CD4-positive, alpha-beta memory T cell (primary cell): Measurements from ENCODE around the gene SYS1. TPM values are rescaled to one million over a fixed set of nuclear protein-coding genes. Genes with fewer than 3 reads are reported as not detected.

Source experiments
- CTCF ChIA-PET: fragments of 350-600 bp; sonication (Branson Sonifier 250); formaldehyde crosslinking; loops from one replicate; lab custom pipeline; 2021; ENCODE audit warnings: inconsistent platforms; ENCODE audit not compliant: partially characterized antibody; lab: Charles Lee
- POLR2A ChIA-PET: fragments of 350-600 bp; sonication (Branson Sonifier 250); formaldehyde crosslinking; loops from one replicate; lab custom pipeline; 2021; ENCODE audit not compliant: partially characterized antibody; lab: Charles Lee
- DNase-seq, 5 donors: peaks; one replicate each; pipeline versions ENCODE4 v3.0.0 to v3.0.0-alpha.2; 2020 to 2022; ENCODE audit warnings: mixed read lengths in 1 of 5
- H3K27ac ChIP-seq: one replicate; pipeline ENCODE4 v1.7.0; 2013; ENCODE audit warnings: low read depth, low read length
- H3K27me3 ChIP-seq: 2 replicates; pipeline ENCODE4 v1.7.0; 2013; ENCODE audit warnings: mild to moderate bottlenecking, low read length, moderate library complexity; ENCODE audit not compliant: insufficient read depth
- H3K36me3 ChIP-seq: 2 replicates; pipeline ENCODE4 v1.7.0; 2013; ENCODE audit warnings: mild to moderate bottlenecking, low read length, moderate library complexity; ENCODE audit not compliant: insufficient read depth
- H3K4me1 ChIP-seq: 2 replicates; pipeline ENCODE4 v1.7.0; 2013; ENCODE audit warnings: mild to moderate bottlenecking, low read length, moderate library complexity; ENCODE audit not compliant: insufficient read depth
- H3K4me3 ChIP-seq, 2 donors: one replicate each; pipeline ENCODE4 v1.7.0; 2013; ENCODE audit warnings: low read length in 2 of 2, mild to moderate bottlenecking in 1 of 2
- H3K9me3 ChIP-seq, 2 donors: one replicate each; pipeline ENCODE4 v1.7.0; 2013; ENCODE audit warnings: low read length in 2 of 2, control low read depth in 1 of 2; ENCODE audit not compliant: control insufficient read depth in 1 of 2
- H3K27ac Mint-ChIP-seq, 7 donors: one replicate each; pipeline ENCODE4 v1.8.0; 2020 to 2021; ENCODE audit warnings: mixed read lengths in 7 of 7, mild to moderate bottlenecking in 6 of 7, inconsistent platforms in 3 of 7, moderate library complexity in 3 of 7
- H3K27me3 Mint-ChIP-seq, 2 donors: one replicate each; pipeline ENCODE4 v1.8.0; 2020 to 2021; ENCODE audit warnings: mixed read lengths in 2 of 2
- H3K36me3 Mint-ChIP-seq, 2 donors: one replicate each; pipeline ENCODE4 v1.8.0; 2020 to 2021; ENCODE audit warnings: mixed read lengths in 2 of 2, inconsistent platforms in 1 of 2, mild to moderate bottlenecking in 1 of 2
- H3K4me1 Mint-ChIP-seq, 4 donors: one replicate each; pipeline ENCODE4 v1.8.0; 2020 to 2021; ENCODE audit warnings: mixed read lengths in 4 of 4, mild to moderate bottlenecking in 1 of 4
- H3K4me3 Mint-ChIP-seq, 8 donors: one replicate each; pipeline ENCODE4 v1.8.0; 2020 to 2021; ENCODE audit warnings: mixed read lengths in 8 of 8, mild to moderate bottlenecking in 7 of 8, moderate library complexity in 6 of 8, inconsistent platforms in 3 of 8
- H3K9me3 Mint-ChIP-seq, 8 donors: one replicate each; pipeline ENCODE4 v1.8.0; 2020 to 2021; ENCODE audit warnings: mixed read lengths in 8 of 8, mild to moderate bottlenecking in 5 of 8, inconsistent platforms in 3 of 8, moderate library complexity in 1 of 8
- intact Hi-C: fragments of 100-400 bp; cut with micrococcal nuclease; formaldehyde crosslinking; loops from one replicate; pipeline ENCODE4 v1.15.1; 2023
- polyA plus RNA-seq, 2 donors: library from polyadenylated mRNA; unstranded; fragments of 300-500 nt; fragmentation: Illumina TruSeq; gene quantifications; one replicate each; pipeline ENCODE4 v1.2.3, GENCODE V29; 2021
- total RNA-seq, 2 experiments: library from RNA; stranded (reverse); gene quantifications; one replicate each; pipeline ENCODE4 v1.2.3, GENCODE V29; 2021

SYS1 gene
- total and polyA plus RNA-seq, 4 experiments from 2014 or later: 24.7 to 56.6 (median 43.3) TPM

DNA sequence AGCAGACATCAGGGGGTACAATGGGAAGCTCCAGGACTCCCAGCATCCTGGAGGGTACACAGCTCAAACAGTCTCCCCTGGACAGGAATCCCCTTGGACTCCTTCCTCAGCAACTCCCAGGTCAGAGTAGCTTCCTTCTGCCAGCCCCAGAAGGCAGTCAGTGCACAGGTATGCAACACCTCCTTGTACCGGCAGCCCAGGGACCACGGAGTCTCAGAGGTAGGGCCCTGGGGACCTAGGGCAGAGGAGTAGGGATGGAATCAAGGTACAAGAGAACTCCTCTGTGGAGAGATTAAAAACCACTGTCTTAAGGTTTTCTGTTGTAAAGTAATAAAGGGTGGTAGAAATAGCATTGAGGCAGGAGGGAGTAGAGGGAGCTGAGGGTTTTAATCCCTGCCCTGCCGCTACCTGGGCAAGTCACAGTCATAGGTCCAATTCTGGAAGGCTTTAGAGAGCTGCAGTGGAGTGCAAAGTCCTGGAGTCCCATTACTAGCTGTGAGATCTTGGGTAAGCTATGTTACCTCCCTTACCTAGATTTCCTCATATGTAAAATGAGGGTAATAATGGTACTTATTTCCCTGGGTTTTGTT lies 7.7 kb downstream of the SYS1 start:
- Mint-ChIP-seq H3K4me3 (peak overlapping the region in 2 of 8 donors; percentile 25 to 53), H3K4me1 (peaks cover 26 to 70% (median 55%) of the 10 kb centered on the region in 4 donors), H3K27me3 (no peaks in the 10 kb centered on the region), H3K27ac (peak overlapping the region in 5 of 7 donors; percentile 21 to 75 (median 55)), H3K36me3 (peaks cover 17 to 37% of the 10 kb centered on the region in 2 donors), H3K9me3 (peaks cover 0 to 6% (median 0%) of the 10 kb centered on the region in 8 donors)
- ChIA-PET POLR2A (interaction anchor here (0.7 to 11.0 kb wide), 7 partner anchors 8 to 66 kb away, joined by 3 to 179 read pairs (median 4); partner anchors contain the start of genes PIGT and SYS1), CTCF (interaction anchor here (0.9 to 20.6 kb wide), 4 partner anchors 11 to 80 kb away, joined by 3 to 543 read pairs (median 94); partner anchors contain the start of gene SYS1)
- peaks cover 20% of the 10 kb centered on the region for H3K36me3 ChIP-seq
- no peak for DNase-seq
- H3K27ac ChIP-seq: no peak overlapping the region
- H3K9me3 ChIP-seq: no peaks in the 10 kb centered on the region
- no peak overlapping the region for H3K4me3 ChIP-seq
- peaks cover 43% of the 10 kb centered on the region for H3K4me1 ChIP-seq
- H3K27me3 ChIP-seq: no peaks in the 10 kb centered on the region
- intact Hi-C loops: no loop called here

DNA sequence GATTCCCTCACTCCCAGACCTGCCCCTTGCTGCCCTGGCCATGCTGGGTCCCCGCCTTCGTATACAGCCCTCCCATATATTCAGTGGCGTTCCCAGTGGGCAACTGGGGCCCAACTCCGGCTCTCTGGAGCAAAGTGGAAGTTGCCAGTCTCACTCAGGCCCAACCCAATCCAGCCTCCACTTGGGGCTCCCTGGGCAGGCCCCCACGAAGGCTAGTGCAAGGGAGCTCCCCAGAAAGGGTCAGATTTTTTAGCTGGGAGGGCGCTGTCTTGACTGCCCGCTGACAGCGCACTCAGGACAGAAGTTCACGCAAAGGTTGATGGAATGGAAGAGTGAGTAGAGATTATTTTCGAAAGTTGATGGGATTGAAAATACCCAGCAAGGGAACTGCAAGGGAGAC lies 9.3 kb downstream of the SYS1 start:
- no peaks in the 10 kb centered on the region for H3K9me3 ChIP-seq
- peaks cover 0 to 6% (median 0%) of the 10 kb centered on the region in 8 donors for H3K9me3 Mint-ChIP-seq
- peaks cover 4% of the 10 kb centered on the region for H3K36me3 ChIP-seq
- H3K27me3 ChIP-seq: no peaks in the 10 kb centered on the region
- no peak for DNase-seq
- no peak overlapping the region for H3K27ac ChIP-seq
- H3K4me3 Mint-ChIP-seq: peak overlapping the region in 6 of 8 donors; percentile 3 to 77 (median 38)
- H3K36me3 Mint-ChIP-seq: peaks cover 7 to 25% of the 10 kb centered on the region in 2 donors
- intact Hi-C loops: no loop called here
- H3K4me1 ChIP-seq: peaks cover 35% of the 10 kb centered on the region
- H3K27me3 Mint-ChIP-seq: no peaks in the 10 kb centered on the region
- ChIA-PET POLR2A (interaction anchor here (1.6 to 6.5 kb wide), 7 partner anchors 9 to 64 kb away, joined by 7 to 179 read pairs (median 40); partner anchors contain the start of genes DBNDD2, PIGT, SDC4 and SYS1), CTCF (interaction anchor here (0.9 to 20.6 kb wide), 9 partner anchors 12 to 81 kb away, joined by 3 to 543 read pairs (median 24); partner anchors contain the start of genes PIGT and SYS1)
- H3K27ac Mint-ChIP-seq: peak overlapping the region; percentile 55 to 90 (median 84)
- peaks cover 24 to 57% (median 44%) of the 10 kb centered on the region in 4 donors for H3K4me1 Mint-ChIP-seq
- no peak overlapping the region for H3K4me3 ChIP-seq

- intact Hi-C loops: loop anchor here (1.0 kb wide), 2 partner anchors 9 to 44 kb away; partner anchors contain the start of genes PIGT and SYS1
- H3K27ac ChIP-seq: peak overlapping the region; percentile 63
- H3K9me3 ChIP-seq: no peaks in the 10 kb centered on the region
- peak overlapping the region; percentile 87 to 95 (median 90) for H3K4me3 Mint-ChIP-seq
- H3K9me3 Mint-ChIP-seq: peaks cover 0 to 6% (median 0%) of the 10 kb centered on the region in 8 donors
- peaks cover 21 to 52% (median 39%) of the 10 kb centered on the region in 4 donors for H3K4me1 Mint-ChIP-seq
- peak overlapping the region; percentile 91 to 98 (median 95) for H3K27ac Mint-ChIP-seq
- peaks cover 29% of the 10 kb centered on the region for H3K4me1 ChIP-seq
- no peaks in the 10 kb centered on the region for H3K27me3 Mint-ChIP-seq
- H3K4me3 ChIP-seq: peak overlapping the region in 1 of 2 donors; percentile 60
- no peaks in the 10 kb centered on the region for H3K27me3 ChIP-seq
- no peak for DNase-seq
- POLR2A ChIA-PET: interaction anchor here (1.0 to 6.5 kb wide), 16 partner anchors 10 to 599 kb away, joined by 3 to 179 read pairs (median 9); partner anchors contain the start of genes DBNDD2, PIGT, SDC4 and SYS1
- no peaks in the 10 kb centered on the region for H3K36me3 ChIP-seq
- peaks cover 6 to 20% of the 10 kb centered on the region in 2 donors for H3K36me3 Mint-ChIP-seq
- CTCF ChIA-PET: interaction anchor here (1.1 to 20.6 kb wide), 23 partner anchors 13 to 399 kb away, joined by 3 to 543 read pairs (median 10); partner anchors contain the start of genes PIGT and SYS1
Measured at GRCh38 chr20:45372646-45373352, 9.8 kb downstream of the SYS1 start.

DNA sequence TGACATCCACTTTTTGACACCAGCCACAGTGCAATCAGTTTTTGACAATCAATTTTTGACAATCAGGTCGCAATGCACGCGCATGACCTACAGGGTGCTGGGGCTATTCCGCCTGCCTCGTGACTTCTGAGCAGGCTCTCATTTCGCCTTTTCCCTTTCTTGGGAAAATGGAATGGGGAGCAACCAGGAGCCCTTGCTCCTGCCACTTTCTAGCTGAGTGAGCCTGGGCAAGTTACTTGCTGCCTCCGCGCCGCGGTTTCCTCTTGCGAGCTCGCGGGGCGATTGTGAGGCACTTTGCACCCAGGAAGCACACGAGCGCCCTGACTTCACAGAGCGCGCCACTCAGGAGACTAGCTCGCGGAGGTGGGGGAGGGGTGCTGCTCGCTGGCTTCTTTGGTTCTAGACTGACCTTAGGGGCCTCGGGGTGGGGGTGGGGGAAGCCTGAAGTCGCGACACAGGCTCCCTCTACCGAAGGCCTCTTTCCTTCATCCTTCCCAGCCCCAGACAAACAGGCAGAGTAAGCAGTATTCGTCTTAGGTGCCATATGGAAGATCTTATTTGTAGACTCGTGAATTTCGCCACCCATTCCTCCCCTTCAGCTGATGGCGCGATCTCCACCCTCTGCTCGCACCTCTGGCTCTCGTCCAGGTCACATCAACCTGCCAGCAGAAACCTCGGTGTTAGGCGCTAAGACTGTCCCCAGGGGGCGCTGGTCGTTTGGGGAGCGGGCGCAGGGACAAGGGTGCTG lies 10.6 kb downstream of the SYS1 start:
- peaks cover 14 to 44% (median 32%) of the 10 kb centered on the region in 4 donors for H3K4me1 Mint-ChIP-seq
- peaks cover 0 to 6% (median 0%) of the 10 kb centered on the region in 8 donors for H3K9me3 Mint-ChIP-seq
- no peaks in the 10 kb centered on the region for H3K27me3 Mint-ChIP-seq
- Histone ChIP-seq H3K27me3 (no peaks in the 10 kb centered on the region), H3K4me3 (peak overlapping the region; percentile 60 to 71), H3K4me1 (peaks cover 22% of the 10 kb centered on the region), H3K27ac (peak overlapping the region; percentile 63), H3K9me3 (no peaks in the 10 kb centered on the region), H3K36me3 (no peaks in the 10 kb centered on the region)
- peak overlapping the region; percentile 87 to 95 (median 90) for H3K4me3 Mint-ChIP-seq
- POLR2A ChIA-PET: interaction anchor here (0.5 to 6.5 kb wide), 23 partner anchors 11 to 598 kb away, joined by 3 to 179 read pairs (median 4); partner anchors contain the start of genes DBNDD2, PIGT, SDC4 and SYS1
- peaks cover 0 to 13% of the 10 kb centered on the region in 2 donors for H3K36me3 Mint-ChIP-seq
- peak overlapping the region; percentile 91 to 98 (median 95) for H3K27ac Mint-ChIP-seq
- intact Hi-C loops: loop anchor here (1.0 kb wide), 4 partner anchors 10 to 64 kb away; partner anchors contain the start of genes PIGT and SYS1
- peak; percentile 86 to 90 (median 87) for DNase-seq
- CTCF ChIA-PET: interaction anchor here (0.7 to 20.6 kb wide), 35 partner anchors 10 to 426 kb away, joined by 3 to 543 read pairs (median 6); partner anchors contain the start of genes DNTTIP1, PIGT, SYS1 and WFDC3

DNA sequence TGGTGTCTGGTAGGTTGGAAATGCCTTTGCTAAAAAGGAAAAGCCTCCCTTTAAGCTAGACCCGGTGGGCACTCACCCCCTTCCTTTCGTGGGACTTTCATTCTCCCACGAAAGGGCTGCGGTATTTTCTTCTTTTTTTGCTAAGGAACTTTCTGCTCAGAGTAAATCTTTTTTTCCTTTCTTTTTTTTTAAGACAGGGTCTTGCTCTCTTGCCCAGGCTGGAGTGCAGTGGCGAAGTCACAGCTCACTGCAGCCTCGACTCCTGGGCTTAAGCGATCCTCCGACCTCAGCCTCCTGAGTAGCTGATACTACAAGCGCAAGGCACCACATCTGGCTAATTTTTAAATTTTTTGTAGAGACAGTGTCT lies 11.1 kb downstream of the SYS1 start:
- Mint-ChIP-seq H3K4me3 (peak overlapping the region; percentile 87 to 95 (median 90)), H3K27me3 (no peaks in the 10 kb centered on the region), H3K36me3 (peaks cover 0 to 13% of the 10 kb centered on the region in 2 donors), H3K4me1 (peaks cover 11 to 39% (median 26%) of the 10 kb centered on the region in 4 donors), H3K9me3 (peaks cover 0 to 6% (median 0%) of the 10 kb centered on the region in 8 donors), H3K27ac (peak overlapping the region; percentile 91 to 98 (median 95))
- Histone ChIP-seq H3K4me3 (peak overlapping the region in 1 of 2 donors; percentile 60), H3K27me3 (no peaks in the 10 kb centered on the region), H3K4me1 (peaks cover 17% of the 10 kb centered on the region), H3K9me3 (no peaks in the 10 kb centered on the region), H3K27ac (peak overlapping the region; percentile 63), H3K36me3 (no peaks in the 10 kb centered on the region)
- intact Hi-C loops: loop anchor here (1.0 kb wide), 2 partner anchors 32 to 63 kb away; no protein-coding TSS in a partner anchor
- ChIA-PET CTCF (interaction anchor here (0.7 to 20.6 kb wide), 34 partner anchors 10 to 425 kb away, joined by 3 to 543 read pairs (median 6); partner anchors contain the start of genes DNTTIP1, PIGT, SYS1 and WFDC3), POLR2A (interaction anchor here (0.5 to 6.5 kb wide), 22 partner anchors 11 to 483 kb away, joined by 3 to 179 read pairs (median 4); partner anchors contain the start of genes DBNDD2, PIGT, SDC4 and SYS1)
- no peak for DNase-seq

DNA sequence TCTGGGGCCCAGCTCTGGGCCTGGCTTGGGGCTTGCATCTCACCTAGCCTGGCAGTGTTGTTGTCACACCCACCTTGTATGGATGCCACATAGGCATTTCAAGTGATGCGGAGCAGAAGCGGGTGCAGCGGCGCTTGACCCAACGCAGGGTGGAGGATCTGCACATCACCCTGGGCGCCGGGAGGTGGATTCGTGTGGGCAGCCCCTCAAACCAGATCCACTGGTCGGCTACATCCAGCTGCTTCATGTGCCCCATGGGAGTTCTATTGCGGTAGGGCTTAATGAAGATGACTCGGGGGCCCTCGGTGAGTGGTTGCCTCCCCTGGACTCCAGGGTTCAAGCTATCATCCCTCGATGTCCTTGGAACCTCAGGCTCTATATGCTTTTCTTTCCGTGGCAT lies 12.0 kb downstream of the SYS1 start:
- no peaks in the 10 kb centered on the region for H3K27me3 ChIP-seq
- no peak overlapping the region for H3K4me3 Mint-ChIP-seq
- H3K27me3 Mint-ChIP-seq: no peaks in the 10 kb centered on the region
- CTCF ChIA-PET: interaction anchor here (1.6 to 20.6 kb wide), 9 partner anchors 15 to 68 kb away, joined by 6 to 543 read pairs (median 24); partner anchors contain the start of genes PIGT and SYS1
- H3K36me3 ChIP-seq: no peaks in the 10 kb centered on the region
- peak overlapping the region in 2 of 7 donors; percentile 40 to 62 for H3K27ac Mint-ChIP-seq
- POLR2A ChIA-PET: interaction anchor here (0.8 to 6.5 kb wide), 6 partner anchors 12 to 436 kb away, joined by 3 to 179 read pairs (median 50); partner anchors contain the start of genes DBNDD2, PIGT and SYS1
- DNase-seq: no peak
- peaks cover 11 to 37% (median 26%) of the 10 kb centered on the region in 4 donors for H3K4me1 Mint-ChIP-seq
- intact Hi-C loops: loop anchor here (1.0 kb wide), 2 partner anchors 31 to 62 kb away; no protein-coding TSS in a partner anchor
- no peaks in the 10 kb centered on the region for H3K9me3 ChIP-seq
- peaks cover 0 to 11% of the 10 kb centered on the region in 2 donors for H3K36me3 Mint-ChIP-seq
- peaks cover 0 to 6% (median 0%) of the 10 kb centered on the region in 8 donors for H3K9me3 Mint-ChIP-seq
- H3K4me1 ChIP-seq: peaks cover 14% of the 10 kb centered on the region
- H3K4me3 ChIP-seq: no peak overlapping the region
- H3K27ac ChIP-seq: no peak overlapping the region
